K562 (cell line): ENCODE data around the gene MEST. TPM values are rescaled to one million over a fixed set of nuclear protein-coding genes. Genes with fewer than 3 reads are reported as not detected.

ENCODE experiments used
- ATF1 ChIP-seq, 2 experiments: fragments of 450-650 bp in 1 of 2; IDR thresholded peaks; 2 replicates each; pipeline ENCODE4 v1.6.1; 2016; ENCODE audit warnings: missing compliant biosample characterization in 1 of 2, missing genetic modification characterization in 1 of 2
- BCLAF1 ChIP-seq, 2 experiments: fragments of 450-650 bp in 1 of 2; IDR thresholded peaks; 2 replicates each; pipeline ENCODE4 v1.6.1; 2011 to 2017; ENCODE audit warnings: low read depth in 2 of 2, antibody characterized with exemption in 1 of 2, borderline replicate concordance in 1 of 2, low read length in 1 of 2, mild to moderate bottlenecking in 1 of 2, mixed read lengths in 1 of 2; ENCODE audit not compliant: control insufficient read depth in 1 of 2
- CBX1 ChIP-seq: sonication (generic); IDR thresholded peaks from 2 replicates; pipeline ENCODE4 v1.6.1; 2016; ENCODE audit warnings: antibody characterized with exemption, low read depth, mild to moderate bottlenecking
- CTCF ChIP-seq, 3 experiments: IDR thresholded peaks in 2 of 3; conservative IDR thresholded peaks in 1 of 3; 2 replicates each; pipeline ENCODE4 v1.5.1; 2011 to 2012; ENCODE audit warnings: low read length in 3 of 3, mild to moderate bottlenecking in 3 of 3, control low read depth in 2 of 3, improper control_type of control experiment in 1 of 3, inconsistent platforms in 1 of 3, low read depth in 1 of 3, mixed read lengths in 1 of 3, moderate library complexity in 1 of 3; ENCODE audit not compliant: insufficient read depth in 2 of 3
- DACH1 ChIP-seq: fragments of 450-650 bp; IDR thresholded peaks from 2 replicates; pipeline ENCODE4 v1.6.1; 2018; ENCODE audit not compliant: partially characterized antibody
- EHMT2 ChIP-seq: fragments of 450-650 bp; IDR thresholded peaks from 2 replicates; pipeline ENCODE4 v1.6.1; 2018; ENCODE audit warnings: antibody characterized with exemption
- FOXO4 ChIP-seq: fragments of 450-650 bp; formaldehyde crosslinking; IDR thresholded peaks from 2 replicates; pipeline ENCODE4 v1.4.0; 2020; ENCODE audit warnings: mild to moderate bottlenecking, moderate library complexity
- HDAC1 ChIP-seq, 2 experiments: fragments of 450-650 bp; IDR thresholded peaks; 2 replicates each; pipeline ENCODE4 v1.6.1; 2016 to 2017; ENCODE audit warnings: inconsistent platforms in 1 of 2, mild to moderate bottlenecking in 1 of 2, moderate library complexity in 1 of 2
- HES1 ChIP-seq: fragments of 450-650 bp; IDR thresholded peaks from 2 replicates; pipeline ENCODE4 v1.6.1; 2016; ENCODE audit warnings: low read depth, mild to moderate bottlenecking, moderate library complexity
- LARP7 ChIP-seq: fragments of 450-650 bp; IDR thresholded peaks from 2 replicates; pipeline ENCODE4 v1.6.1; 2016
- MEIS2 ChIP-seq: fragments of 450-650 bp; IDR thresholded peaks from 2 replicates; pipeline ENCODE4 v1.6.1; 2014; ENCODE audit warnings: mild to moderate bottlenecking; ENCODE audit not compliant: partially characterized antibody
- MYNN ChIP-seq, 2 experiments: sonication (generic); formaldehyde crosslinking in 1 of 2; IDR thresholded peaks; 2 replicates each; pipeline versions ENCODE4 v1.5.0 to v1.6.1; 2016 to 2020; ENCODE audit warnings: antibody characterized with exemption in 1 of 2, missing genetic modification reagents in 1 of 2
- PHTF2 ChIP-seq: fragments of 250-450 bp; sonication (Bioruptor Pico); IDR thresholded peaks from 2 replicates; pipeline ENCODE4 v1.5.0; 2021; ENCODE audit warnings: mild to moderate bottlenecking
- RAD51 ChIP-seq: fragments of 450-650 bp; IDR thresholded peaks from 2 replicates; pipeline ENCODE4 v1.7.1; 2016; ENCODE audit warnings: low read depth, mild to moderate bottlenecking, borderline replicate concordance
- SLC30A9 ChIP-seq: fragments of 250-450 bp; sonication (Bioruptor Pico); IDR thresholded peaks from 2 replicates; pipeline ENCODE4 v1.8.0; 2022; ENCODE audit warnings: mild to moderate bottlenecking, moderate library complexity
- TAF7 ChIP-seq: fragments of 450-650 bp; IDR thresholded peaks from 2 replicates; pipeline ENCODE4 v1.6.1; 2016; ENCODE audit warnings: missing genetic modification characterization, missing compliant biosample characterization
- TARDBP ChIP-seq: fragments of 450-650 bp; IDR thresholded peaks from 2 replicates; pipeline ENCODE4 v1.6.1; 2016
- TEAD1 ChIP-seq, 2 experiments: fragments of 450-650 bp in 1 of 2; sonication (generic) in 1 of 2; formaldehyde crosslinking; IDR thresholded peaks; 2 replicates each; pipeline versions ENCODE4 v1.4.0 to v1.8.0; 2020 to 2022; ENCODE audit warnings: mild to moderate bottlenecking in 2 of 2, missing genetic modification reagents in 1 of 2
- ZNF324 ChIP-seq: fragments of 250-450 bp; sonication (Bioruptor Pico); IDR thresholded peaks from 2 replicates; pipeline ENCODE4 v1.4.0; 2020; ENCODE audit warnings: mild to moderate bottlenecking
- ZNF395 ChIP-seq: fragments of 200-800 bp; sonication (Bioruptor generic); IDR thresholded peaks from 2 replicates; pipeline ENCODE4 v1.6.1; 2017; ENCODE audit warnings: missing genetic modification characterization, missing compliant biosample characterization
- ZNF764 ChIP-seq: fragments of 250-450 bp; sonication (Bioruptor Pico); IDR thresholded peaks from 2 replicates; pipeline ENCODE4 v1.4.0; 2020; ENCODE audit warnings: low read depth, mild to moderate bottlenecking, moderate library complexity
- ZSCAN29 ChIP-seq: fragments of 450-650 bp; IDR thresholded peaks from 2 replicates; pipeline ENCODE4 v1.6.1; 2017
- polyA plus RNA-seq, 8 experiments: library from polyadenylated mRNA; depleted of rRNA in 4 of 8; stranded (reverse) in 5 of 8; unstranded in 3 of 8; fragments of >200 nt; fragmentation: Nextera tagmentation in 2 of 8; fragmentation: Illumina TruSeq in 1 of 8; extraction: Ambion mirVana in 2 of 8; extraction: Trizol in 1 of 8; gene quantifications; 2 replicates each; pipeline versions ENCODE4 v1.2.1 to v1.2.3, GENCODE V29; 2011 to 2014; ENCODE audit warnings: inconsistent platforms in 1 of 8, missing spikeins in 1 of 8
- total RNA-seq, 7 experiments: library from RNA; depleted of rRNA in 6 of 7; stranded (reverse); fragments of >200 nt in 6 of 7; fragmentation: Illumina TruSeq in 2 of 7; extraction: Trizol in 2 of 7; gene quantifications; 2 replicates each; pipeline versions ENCODE4 v1.2.1 to v1.2.3, GENCODE V29; 2011 to 2021; ENCODE audit warnings: low replicate concordance in 1 of 7

The MEST gene
- total and polyA plus RNA-seq, 9 of the 15 experiments (the other 6 are each of a cell fraction or from before 2014, with no cell fraction given): 0.04 to 0.74 (median 0.36) TPM; not detected in 1

GRCh38 chr7:130524628-130525027 lies 32.7 kb downstream of the MEST start (continued):
- TF ChIP-seq RAD51 (peak; percentile 47; the same call in 1 of the 2 replicates), TEAD1 (CRISPR knock-in tag; IDR thresholded peaks at IDR 0.05) (no peak), PHTF2 (CRISPR knock-in tag) (no peak), ZNF324 (no peak), ATF1 (CRISPR knock-in tag; IDR thresholded peaks at IDR 0.05) (no peak), ATF1 (tag; IDR thresholded peaks at IDR 0.05) (no peak), MEIS2 (no peak), LARP7 (0 out of 2 replicates have a peak, but pooled peaks have one; percentile 9), TARDBP (no peak), HDAC1 (IDR thresholded peaks at IDR 0.05) (0 out of 4 replicates have a peak, but pooled peaks of 1 of the 2 experiments have one; percentile 16), ZNF764 (no peak), SLC30A9 (CRISPR knock-in tag) (no peak), CTCF (IDR thresholded peaks at IDR 0.05 in 2 of 3, conservative IDR thresholded peaks at IDR 0.05 in 1 of 3; ENCODE audit: insufficient read depth in 2 of 3, low read depth in 1 of 3, low read length in 3 of 3) (no peak), HES1 (no peak), TAF7 (tag) (no peak), EHMT2 (peak; percentile 60; the same call in 1 of the 2 replicates), MYNN (IDR thresholded peaks at IDR 0.05) (no peak), MYNN (CRISPR knock-in tag; IDR thresholded peaks at IDR 0.05) (no peak), ZSCAN29 (no peak), BCLAF1 (IDR thresholded peaks at IDR 0.05; ENCODE audit: borderline replicate concordance in 1 of 2, control insufficient read depth in 1 of 2, low read depth in 2 of 2, low read length in 1 of 2) (no peak), FOXO4 (CRISPR knock-in tag) (no peak), DACH1 (no peak), ZNF395 (CRISPR knock-in tag) (no peak), CBX1 (no peak)
